ENCODE data around the gene MYBPC1. TPM values are rescaled to one million over a fixed set of nuclear protein-coding genes. Genes with fewer than 3 reads are reported as not detected.

Gene MYBPC1
- total and polyA plus RNA-seq, 2 donors (not counting 1 experiment from before 2014, with no cell fraction given) = not detected

- Histone ChIP-seq H3K9me3 (ENCODE audit: control extremely low read depth in 1 of 3, control insufficient read depth in 2 of 3, insufficient read depth in 1 of 3, low read length in 2 of 3) (no peaks in the 10 kb centered on the region), H4K20me1 (ENCODE audit: control insufficient read depth, insufficient read depth, low read length, poor library complexity, severe bottlenecking) (peaks cover 6% of the 10 kb centered on the region), H3K36me3 (replicated peaks in 1 of 2; ENCODE audit: control extremely low read depth in 1 of 2, control insufficient read depth in 1 of 2, extremely low read depth in 1 of 2, insufficient read depth in 2 of 2, low read length in 1 of 2) (no peaks in the 10 kb centered on the region), H3K4me1 (ENCODE audit: control insufficient read depth in 2 of 2, insufficient read depth in 2 of 2, low read length in 2 of 2) (peaks cover 32 to 39% of the 10 kb centered on the region in 2 donors), H3K79me2 (ENCODE audit: control insufficient read depth, insufficient read depth, low read length) (peaks cover 82% of the 10 kb centered on the region), H3K4me2 (replicated peaks; ENCODE audit: low read depth, low read length, poor library complexity, severe bottlenecking) (peak overlapping the region; percentile 94), H2AFZ (ENCODE audit: insufficient read depth, low read depth, low read length, poor library complexity, severe bottlenecking) (peak overlapping the region; percentile 97), H3K9ac (ENCODE audit: low read length) (peak overlapping the region; percentile 90), H3K27ac (ENCODE audit: low read length in 2 of 2) (peak overlapping the region; percentile 83 to 88), H3K4me3 (ENCODE audit: control extremely low read depth in 1 of 5, extremely low read depth in 1 of 5, insufficient read depth in 1 of 5, low read depth in 2 of 5, low read length in 4 of 5) (peak overlapping the region; percentile 53 to 90 (median 83)), H3K27me3 (replicated peaks in 1 of 4; ENCODE audit: control extremely low read depth in 1 of 4, control insufficient read depth in 3 of 4, insufficient read depth in 4 of 4, low read length in 3 of 4) (no peaks in the 10 kb centered on the region)
- Mint-ChIP-seq H3K9me3 (ENCODE audit: insufficient read depth) (no peaks in the 10 kb centered on the region), H3K4me1 (peaks cover 68% of the 10 kb centered on the region), H3K27ac (peak overlapping the region; percentile 97), H3K27me3 (no peaks in the 10 kb centered on the region), H3K4me3 (peak overlapping the region; percentile 99)
- ATAC-seq (ENCODE audit: low read depth) (peak; percentile 10), DNase-seq (peak; percentile 62)
- intact Hi-C loops (cut with micrococcal nuclease) = loop anchor here (1.0 to 5.0 kb wide), 8 partner anchors 27 to 364 kb away; partner anchors contain the start of genes ARL1 and WASHC3
- WGBS (ENCODE audit: insufficient coverage) = 1% methylated on average over 59 of the region's 67 CpGs
- TF ChIP-seq EZH2 (IDR thresholded peaks at IDR 0.05; ENCODE audit: borderline replicate concordance, insufficient read depth, low read depth, low read length, poor library complexity, severe bottlenecking) (no peak), CTCF (IDR thresholded peaks at IDR 0.05) (no peak)
- ChIA-PET POLR2A (interaction anchor here (0.6 to 3.1 kb wide), 4 partner anchors 17 to 119 kb away, joined by 3 to 34 read pairs (median 9); no protein-coding TSS in a partner anchor), CTCF (interaction anchor here (0.7 to 2.5 kb wide), 14 partner anchors 16 to 127 kb away, joined by 3 to 10 read pairs (median 4); no protein-coding TSS in a partner anchor)
Measured at GRCh38 chr12:101697930-101698799, 103.4 kb downstream of the MYBPC1 start.
